H1 (cell line): ENCODE measurements around the gene RAB29. TPM values are rescaled to one million over a fixed set of nuclear protein-coding genes. Genes with fewer than 3 reads are reported as not detected.

Source experiments
- CTCF ChIA-PET: fragments of 300-600 bp; sonication (Branson Sonifier 250); formaldehyde crosslinking; loops from one replicate; lab custom pipeline; 2021; ENCODE audit not compliant: partially characterized antibody; lab: Charles Lee
- POLR2A ChIA-PET: fragments of 300-600 bp; sonication (Branson Sonifier 250); formaldehyde crosslinking; loops from one replicate; lab custom pipeline; 2021; ENCODE audit warnings: inconsistent platforms; ENCODE audit not compliant: partially characterized antibody; lab: Charles Lee
- DNase-seq, 2 experiments: peaks; one replicate each; pipeline versions ENCODE4 v3.0.0 to v3.0.0-alpha.2; 2010 to 2022; ENCODE audit warnings: low spot score in 2 of 2, low read depth in 1 of 2, mixed read lengths in 1 of 2
- FAIRE-seq: peaks from 2 replicates; lab custom pipeline; 2011; peaks lifted over from hg19 to GRCh38; lab: Jason Lieb, UNC
- H2AFZ ChIP-seq: 2 replicates; pipeline ENCODE4 v1.8.1; 2012; ENCODE audit warnings: low read length, inconsistent platforms
- H2AK5ac ChIP-seq: 2 replicates; pipeline ENCODE4 v1.6.1; 2013; ENCODE audit warnings: low read depth, low read length
- H2BK120ac ChIP-seq: replicated peaks from 2 replicates; pipeline ENCODE3; 2013; ENCODE audit warnings: low read depth, low read length, inconsistent platforms
- H2BK12ac ChIP-seq: 2 replicates; pipeline ENCODE4 v1.6.1; 2013; ENCODE audit warnings: low read depth, low read length
- H2BK15ac ChIP-seq: 2 replicates; pipeline ENCODE4 v1.6.1; 2013; ENCODE audit warnings: low read length
- H2BK20ac ChIP-seq: 2 replicates; pipeline ENCODE4 v1.6.1; 2013; ENCODE audit warnings: low read length
- H2BK5ac ChIP-seq: 2 replicates; pipeline ENCODE4 v1.6.1; 2013; ENCODE audit warnings: low read depth, low read length
- H3K14ac ChIP-seq: 2 replicates; pipeline ENCODE4 v1.6.1; 2013; ENCODE audit warnings: inconsistent platforms; ENCODE audit not compliant: insufficient read length
- H3K18ac ChIP-seq: 2 replicates; pipeline ENCODE4 v1.6.1; 2013; ENCODE audit warnings: low read length; ENCODE audit errors: extremely low read depth
- H3K23ac ChIP-seq: 2 replicates; pipeline ENCODE4 v1.6.1; 2013; ENCODE audit warnings: inconsistent platforms; ENCODE audit not compliant: insufficient read length
- H3K23me2 ChIP-seq: 2 replicates; pipeline ENCODE4 v1.6.1; 2013; ENCODE audit warnings: low read depth, low read length
- H3K27ac ChIP-seq: 2 replicates; pipeline ENCODE4 v1.6.1; 2011; ENCODE audit warnings: low read depth, low read length, inconsistent platforms
- H3K27me3 ChIP-seq, 4 experiments: replicated peaks in 1 of 4; 1 replicate in 1 of 4; 2 replicates in 3 of 4; pipeline versions ENCODE4 v1.6.1 to v1.8.1; 2011 to 2013; ENCODE audit warnings: low read length in 3 of 4, mild to moderate bottlenecking in 3 of 4, inconsistent platforms in 2 of 4, mixed read lengths in 2 of 4, moderate library complexity in 1 of 4; ENCODE audit not compliant: control insufficient read depth in 3 of 4, insufficient read depth in 3 of 4; ENCODE audit errors: extremely low read depth in 1 of 4
- H3K36me3 ChIP-seq, 4 experiments: 2 replicates each; pipeline versions ENCODE4 v1.6.1 to v1.8.1; 2011 to 2013; ENCODE audit warnings: mild to moderate bottlenecking in 4 of 4, low read length in 3 of 4, moderate library complexity in 2 of 4, control low read depth in 1 of 4, inconsistent platforms in 1 of 4; ENCODE audit not compliant: insufficient read depth in 4 of 4, control insufficient read depth in 2 of 4
- H3K4ac ChIP-seq: replicated peaks from 2 replicates; pipeline ENCODE3; 2013; ENCODE audit warnings: low read length, low read depth, mixed read lengths, inconsistent platforms; ENCODE audit not compliant: insufficient read length
- H3K4me1 ChIP-seq, 4 experiments: replicated peaks in 1 of 4; 1 replicate in 1 of 4; 2 replicates in 3 of 4; pipeline versions ENCODE4 v1.6.1 to v1.8.1; 2011 to 2013; ENCODE audit warnings: low read length in 3 of 4, inconsistent platforms in 2 of 4, mixed read lengths in 1 of 4; ENCODE audit not compliant: insufficient read depth in 4 of 4, control insufficient read depth in 3 of 4
- H3K4me2 ChIP-seq, 2 experiments: 2 replicates each; pipeline versions ENCODE4 v1.6.1 to v1.8.1; 2011 to 2013; ENCODE audit warnings: low read depth in 2 of 2, low read length in 2 of 2, control low read depth in 1 of 2, inconsistent platforms in 1 of 2, mild to moderate bottlenecking in 1 of 2; ENCODE audit not compliant: insufficient read depth in 1 of 2
- H3K4me3 ChIP-seq, 4 experiments: fragments of 200-600, 300-600 bp in 1 of 4; sonication (generic), shearing (Covaris generic), sonication (Bioruptor Twin) in 1 of 4; 2 replicates each; pipeline versions ENCODE4 v1.5.1 to v1.8.1; 2011 to 2016; ENCODE audit warnings: low read length in 4 of 4, low read depth in 3 of 4, control low read depth in 2 of 4, inconsistent platforms in 2 of 4, mild to moderate bottlenecking in 2 of 4, mixed read lengths in 1 of 4, moderate library complexity in 1 of 4; ENCODE audit not compliant: insufficient read depth in 2 of 4; ENCODE audit errors: extremely low read depth in 1 of 4
- H3K56ac ChIP-seq: replicated peaks from 2 replicates; pipeline ENCODE3; 2013; ENCODE audit warnings: low read depth, mild to moderate bottlenecking, mixed read lengths, low read length, inconsistent platforms; ENCODE audit not compliant: insufficient read length
- H3K79me1 ChIP-seq: 2 replicates; pipeline ENCODE4 v1.6.1; 2013; ENCODE audit warnings: low read depth, low read length, control low read depth
- H3K79me2 ChIP-seq, 2 experiments: 2 replicates each; pipeline versions ENCODE4 v1.6.1 to v1.8.1; 2012 to 2013; ENCODE audit warnings: low read length in 2 of 2, mild to moderate bottlenecking in 2 of 2, inconsistent platforms in 1 of 2; ENCODE audit not compliant: insufficient read depth in 2 of 2, control insufficient read depth in 1 of 2
- H3K9ac ChIP-seq, 4 experiments: replicated peaks in 1 of 4; 1 replicate in 1 of 4; 2 replicates in 3 of 4; pipeline versions ENCODE4 v1.6.1 to v1.8.1; 2011 to 2013; ENCODE audit warnings: low read depth in 3 of 4, low read length in 3 of 4, control low read depth in 2 of 4, mild to moderate bottlenecking in 2 of 4, moderate library complexity in 2 of 4, inconsistent platforms in 1 of 4; ENCODE audit errors: extremely low read depth in 1 of 4
- H3K9me3 ChIP-seq, 2 experiments: 2 replicates each; pipeline versions ENCODE4 v1.6.1 to v1.8.1; 2012 to 2013; ENCODE audit warnings: mild to moderate bottlenecking in 2 of 2, moderate library complexity in 2 of 2, control low read depth in 1 of 2, inconsistent platforms in 1 of 2, low read depth in 1 of 2, low read length in 1 of 2, mixed read lengths in 1 of 2; ENCODE audit not compliant: insufficient read depth in 2 of 2
- H4K20me1 ChIP-seq, 2 experiments: replicated peaks in 1 of 2; 2 replicates each; pipeline versions ENCODE3 to v1.8.1; 2011 to 2013; ENCODE audit warnings: inconsistent platforms in 2 of 2, low read length in 2 of 2, mild to moderate bottlenecking in 1 of 2; ENCODE audit not compliant: insufficient read depth in 2 of 2, control insufficient read depth in 1 of 2
- H4K5ac ChIP-seq: 2 replicates; pipeline ENCODE4 v1.6.1; 2013; ENCODE audit warnings: low read length, low read depth, mixed read lengths, inconsistent platforms; ENCODE audit not compliant: insufficient read length
- H4K8ac ChIP-seq: 2 replicates; pipeline ENCODE4 v1.8.0; 2013; ENCODE audit warnings: mild to moderate bottlenecking, moderate library complexity, low read length, inconsistent platforms; ENCODE audit not compliant: insufficient read depth; ENCODE audit errors: extremely low read depth
- H4K91ac ChIP-seq: replicated peaks from 2 replicates; pipeline ENCODE3; 2013; ENCODE audit warnings: low read length, mixed read lengths, inconsistent platforms; ENCODE audit not compliant: insufficient read length
- BCL11A ChIP-seq, 2 experiments: IDR thresholded peaks; one replicate each; pipeline ENCODE4 v1.6.1; 2011; ENCODE audit warnings: low read depth in 2 of 2, low read length in 2 of 2, mild to moderate bottlenecking in 2 of 2
- POU5F1 ChIP-seq: IDR thresholded peaks from 2 replicates; pipeline ENCODE4 v1.6.1; 2011; ENCODE audit warnings: low read depth, mild to moderate bottlenecking, low read length, moderate library complexity
- RBBP5 ChIP-seq: IDR thresholded peaks from 2 replicates; pipeline ENCODE4 v1.7.1; 2012; ENCODE audit warnings: low read depth, mild to moderate bottlenecking, inconsistent platforms, low read length, moderate library complexity, borderline replicate concordance
- TAF1 ChIP-seq: IDR thresholded peaks from 2 replicates; pipeline ENCODE4 v1.6.1; 2011; ENCODE audit warnings: mild to moderate bottlenecking, low read depth, low read length
- TBP ChIP-seq: IDR thresholded peaks from 2 replicates; pipeline ENCODE4 v1.6.1; 2011; ENCODE audit warnings: low read depth, low read length, improper control_type of control experiment
- WGBS, 2 experiments: shearing (Covaris generic) in 1 of 2; methylation state at CpG; one replicate each; pipeline versions ENCODE4 v1.1.6 to v1.1.7; 2013 to 2015; ENCODE audit warnings: low lambda C conversion rate in 2 of 2, mixed read lengths in 2 of 2, inconsistent platforms in 1 of 2, low coverage in 1 of 2, missing lambda C conversion rate in 1 of 2; ENCODE audit not compliant: insufficient replicate concordance in 2 of 2, insufficient coverage in 1 of 2, insufficient read length in 1 of 2; ENCODE audit errors: extremely low coverage in 1 of 2, missing lambda C conversion rate in 1 of 2; 5-methylcytosine and 5-hydroxymethylcytosine counted together
- polyA plus RNA-seq, 7 experiments: library from polyadenylated mRNA; depleted of rRNA in 3 of 7; stranded (reverse) in 5 of 7; unstranded in 2 of 7; fragments of >200 nt in 5 of 7; fragments of 200-250 nt in 2 of 7; gene quantifications; 1 replicate in 5 of 7; 2 replicates in 1 of 7; 4 replicates in 1 of 7; pipeline versions ENCODE4 v1.2.1 to v1.2.3, GENCODE V29; 2011 to 2013; ENCODE audit warnings: missing spikeins in 2 of 7, mixed read lengths in 2 of 7
- total RNA-seq: library from RNA; stranded (reverse); fragmentation: NEBNext Ultra II Directional; extraction: Animal tissue kit (Norgen Biotek cat#: 25700); gene quantifications from 2 replicates; pipeline ENCODE4 v1.2.1, GENCODE V29; 2021

RAB29 gene
- total and polyA plus RNA-seq, 2 of the 8 experiments (the other 6 are each of a cell fraction or from before 2014, with no cell fraction given), result 10.1 to 17.3 TPM

DNA sequence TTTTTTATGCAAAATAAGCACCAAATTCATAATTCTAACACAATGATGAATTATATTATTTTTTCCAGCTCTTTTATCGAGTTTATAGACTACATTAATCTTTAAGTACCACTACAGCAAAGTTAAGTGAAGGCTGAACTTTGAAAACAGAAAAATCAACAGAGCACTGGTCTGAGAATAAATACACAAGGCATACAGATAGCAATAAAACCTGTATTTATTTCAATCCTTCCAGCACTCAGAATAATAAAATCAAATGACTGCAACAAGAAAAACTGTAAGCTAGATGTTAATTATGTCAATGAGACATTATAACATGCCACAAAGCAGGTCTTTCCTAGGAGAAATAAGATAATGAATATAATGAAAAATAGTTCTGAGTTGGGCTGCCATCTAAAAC is 49.8 kb downstream of the RAB29 start:
- Histone ChIP-seq H3K27ac (no peak overlapping the region), H2BK12ac (no peak overlapping the region), H3K23ac (no peak overlapping the region), H2BK20ac (no peak overlapping the region), H3K79me1 (no peaks in the 10 kb centered on the region; the same call in 1 of the 2 replicates), H3K27me3 (no peaks in the 10 kb centered on the region), H3K56ac (no peak overlapping the region), H3K18ac (no peak overlapping the region), H3K4ac (no peak overlapping the region), H3K4me1 (no peaks in the 10 kb centered on the region), H4K91ac (no peak overlapping the region), H2BK5ac (no peak overlapping the region), H3K9ac (no peak overlapping the region), H2BK120ac (no peak overlapping the region), H4K8ac (no peak overlapping the region), H3K9me3 (no peaks in the 10 kb centered on the region)
- no peak for FAIRE-seq
- DNase-seq, result no peak
- POLR2A ChIA-PET, result interaction anchor here (1.0 to 5.3 kb wide), 4 partner anchors 11 to 17 kb away, joined by 3 to 21 read pairs (median 10); no protein-coding TSS in a partner anchor
- CTCF ChIA-PET, result interaction anchor here (5.6 to 6.8 kb wide), 2 partner anchors 13 to 67 kb away, joined by 43 to 54 read pairs; no protein-coding TSS in a partner anchor
- TF ChIP-seq BCL11A (IDR thresholded peaks at IDR 0.05; ENCODE audit: low read depth in 2 of 2, low read length in 2 of 2), result no peak
- TF ChIP-seq POU5F1, result no peak
- no peak for TF ChIP-seq TAF1
- TF ChIP-seq RBBP5, result no peak
- no peak for TF ChIP-seq TBP
- TF ChIP-seq, all 59 proteins: peak for 0
- Histone ChIP-seq H3K36me3 (peaks cover 2 to 85% (median 31%) of the 10 kb centered on the region in 4 experiments; a peak in 6 of 8 replicates), H3K4me2 (no peak overlapping the region), H2AK5ac (no peak overlapping the region), H3K23me2 (no peaks in the 10 kb centered on the region), H3K14ac (no peak overlapping the region), H3K79me2 (peaks cover 0 to 49% of the 10 kb centered on the region in 2 experiments; a peak in 2 of 4 replicates), H4K5ac (no peak overlapping the region), H4K20me1 (peaks cover 4% of the 10 kb centered on the region in 2 experiments), H2AFZ (no peak overlapping the region), H3K4me3 (no peak overlapping the region), H2BK15ac (no peak overlapping the region)
- WGBS, 2 experiments, result 48% methylated on average over 1 of the region's 1 CpG; no CpG with 5 or more reads in 1 of the 2 experiments
